ENCODE results near the gene DEPDC5.

DNA sequence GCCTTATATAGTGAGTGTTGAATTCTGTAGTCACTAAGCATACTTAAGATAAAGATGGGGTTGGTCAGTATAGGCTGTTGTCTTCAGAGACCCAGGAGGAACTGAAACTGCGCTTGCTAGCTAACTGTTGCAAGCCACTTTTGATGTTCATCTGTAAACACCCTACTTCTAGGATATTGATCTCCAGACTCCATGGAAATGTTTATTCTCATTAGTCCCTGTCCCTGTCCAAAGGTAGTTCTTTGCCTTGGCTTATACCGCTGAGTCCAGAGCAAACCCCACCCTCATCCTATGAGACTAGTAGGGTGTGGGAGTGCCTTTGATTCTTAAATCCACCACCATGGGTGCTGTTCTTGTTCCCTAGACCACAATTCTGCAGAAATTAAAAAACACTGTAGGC lies 36.4 kb downstream of the DEPDC5 start:
- TF ChIP-seq EP300 (IDR thresholded peaks at IDR 0.05) (no peak), POLR2A (IDR thresholded peaks at IDR 0.05) (no peak)
- TF ChIP-seq, protein P1, sequence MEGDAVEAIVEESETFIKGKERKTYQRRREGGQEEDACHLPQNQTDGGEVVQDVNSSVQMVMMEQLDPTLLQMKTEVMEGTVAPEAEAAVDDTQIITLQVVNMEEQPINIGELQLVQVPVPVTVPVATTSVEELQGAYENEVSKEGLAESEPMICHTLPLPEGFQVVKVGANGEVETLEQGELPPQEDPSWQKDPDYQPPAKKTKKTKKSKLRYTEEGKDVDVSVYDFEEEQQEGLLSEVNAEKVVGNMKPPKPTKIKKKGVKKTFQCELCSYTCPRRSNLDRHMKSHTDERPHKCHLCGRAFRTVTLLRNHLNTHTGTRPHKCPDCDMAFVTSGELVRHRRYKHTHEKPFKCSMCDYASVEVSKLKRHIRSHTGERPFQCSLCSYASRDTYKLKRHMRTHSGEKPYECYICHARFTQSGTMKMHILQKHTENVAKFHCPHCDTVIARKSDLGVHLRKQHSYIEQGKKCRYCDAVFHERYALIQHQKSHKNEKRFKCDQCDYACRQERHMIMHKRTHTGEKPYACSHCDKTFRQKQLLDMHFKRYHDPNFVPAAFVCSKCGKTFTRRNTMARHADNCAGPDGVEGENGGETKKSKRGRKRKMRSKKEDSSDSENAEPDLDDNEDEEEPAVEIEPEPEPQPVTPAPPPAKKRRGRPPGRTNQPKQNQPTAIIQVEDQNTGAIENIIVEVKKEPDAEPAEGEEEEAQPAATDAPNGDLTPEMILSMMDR (IDR thresholded peaks at IDR 0.05), result no peak

All from tibial nerve (tissue), 4 donors.